SU-DHL-6 (cell line): ENCODE measurements around the gene PRM1.

ENCODE experiments used
- H2AFZ ChIP-seq: fragments of 200-600 bp; sonication (generic); 2 replicates; pipeline ENCODE4 v1.6.1; 2014; ENCODE audit warnings: low read depth, mild to moderate bottlenecking, moderate library complexity, mixed read lengths, antibody characterized with exemption, low read length; ENCODE audit not compliant: severe bottlenecking
- H3F3A ChIP-seq: fragments of 200-600 bp; shearing (Covaris generic); 2 replicates; pipeline ENCODE4 v1.6.0; 2016; ENCODE audit warnings: antibody characterized with exemption, mild to moderate bottlenecking; ENCODE audit not compliant: insufficient read depth
- H3K27ac ChIP-seq: fragments of 200-600 bp; sonication (generic); 2 replicates; pipeline ENCODE4 v1.5.1; 2016; ENCODE audit warnings: low read depth, mild to moderate bottlenecking, low read length, moderate library complexity, mixed read lengths
- H3K27me3 ChIP-seq: fragments of 200-600 bp; sonication (generic), shearing (Covaris generic); 2 replicates; pipeline ENCODE4 v1.6.0; 2014; ENCODE audit warnings: mild to moderate bottlenecking, low read length
- H3K36me3 ChIP-seq: fragments of 200-600 bp; sonication (generic); 2 replicates; pipeline ENCODE4 v1.6.1; 2014; ENCODE audit warnings: mild to moderate bottlenecking, low read length, mixed read lengths
- H3K4me2 ChIP-seq: fragments of 300-600, 200-600 bp; shearing (Covaris generic), sonication (generic); 2 replicates; pipeline ENCODE4 v1.6.0; 2014; ENCODE audit warnings: low read length, low read depth, mild to moderate bottlenecking; ENCODE audit not compliant: poor library complexity, severe bottlenecking
- H3K4me3 ChIP-seq: fragments of 200-600 bp; sonication (generic); 2 replicates; pipeline ENCODE4 v1.5.1; 2014; ENCODE audit warnings: antibody characterized with exemption, low read length, mild to moderate bottlenecking, mixed read lengths; ENCODE audit not compliant: insufficient read depth, poor library complexity, severe bottlenecking
- H3K79me2 ChIP-seq: fragments of 200-600 bp; sonication (generic); 2 replicates; pipeline ENCODE4 v1.6.1; 2014; ENCODE audit warnings: mild to moderate bottlenecking, low read length, moderate library complexity; ENCODE audit not compliant: insufficient read depth
- H3K9ac ChIP-seq: fragments of 200-600 bp; sonication (generic); 2 replicates; pipeline ENCODE4 v1.7.0; 2014; ENCODE audit warnings: mild to moderate bottlenecking, low read length
- H3K9me2 ChIP-seq: fragments of 200-600 bp; sonication (generic); replicated peaks from 2 replicates; pipeline ENCODE4 v1.6.1; 2014; ENCODE audit warnings: low read length; ENCODE audit not compliant: insufficient read depth
- H3K9me3 ChIP-seq: fragments of 200-600 bp; sonication (generic); 2 replicates; pipeline ENCODE4 v1.6.1; 2014; ENCODE audit warnings: low read length, mixed read lengths; ENCODE audit not compliant: insufficient read depth
- H4K20me1 ChIP-seq: fragments of 200-600 bp; sonication (generic); 2 replicates; pipeline ENCODE4 v1.6.1; 2014; ENCODE audit warnings: low read depth, mild to moderate bottlenecking, antibody characterized with exemption, low read length, moderate library complexity, mixed read lengths
- CTCF ChIP-seq: fragments of 200-600 bp; sonication (generic); IDR thresholded peaks from one replicate; pipeline ENCODE4 v1.5.1; 2017; ENCODE audit warnings: antibody characterized with exemption, mild to moderate bottlenecking, low read length, moderate library complexity; ENCODE audit not compliant: insufficient read depth, poor library complexity, severe bottlenecking
- EZH2phosphoT487 ChIP-seq: fragments of 200-600 bp; sonication (generic), shearing (Covaris generic); conservative IDR thresholded peaks from 2 replicates; pipeline ENCODE4 v1.6.1; 2018; ENCODE audit warnings: mild to moderate bottlenecking, antibody characterized with exemption, low read length, moderate library complexity, mixed read lengths

The PRM1 gene

DNA sequence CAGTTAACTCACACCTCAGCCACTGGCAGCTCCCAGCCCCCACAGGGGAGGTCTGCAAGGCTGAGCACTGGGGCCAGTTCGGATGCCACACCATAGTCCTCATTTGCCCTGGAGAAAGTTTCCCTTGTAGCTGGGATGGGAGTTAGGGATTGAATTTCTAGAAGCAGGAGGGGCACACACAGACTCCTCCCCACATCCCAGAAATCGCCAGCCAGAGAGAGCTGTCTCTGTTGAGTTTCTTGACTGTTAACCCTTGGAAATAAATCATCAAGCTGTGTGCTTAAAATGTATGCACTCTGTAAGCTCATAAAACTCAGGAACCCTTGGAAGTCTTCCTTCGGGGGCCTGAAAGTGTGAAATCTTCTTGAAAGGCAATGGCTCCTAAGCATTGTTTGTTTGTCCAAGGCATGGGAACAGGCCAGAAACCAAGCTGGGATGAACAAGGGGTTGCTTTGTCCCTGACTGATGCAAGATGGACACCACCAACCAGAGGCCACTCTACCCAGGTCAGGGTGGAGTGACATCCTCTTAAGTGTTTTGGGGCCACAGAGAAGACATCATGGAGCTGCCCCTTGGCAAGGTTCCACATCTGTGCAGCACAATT is 7.3 kb downstream of the PRM1 start:
- Histone ChIP-seq H3K9me2 (no peaks in the 10 kb centered on the region), H4K20me1 (no peaks in the 10 kb centered on the region)

DNA sequence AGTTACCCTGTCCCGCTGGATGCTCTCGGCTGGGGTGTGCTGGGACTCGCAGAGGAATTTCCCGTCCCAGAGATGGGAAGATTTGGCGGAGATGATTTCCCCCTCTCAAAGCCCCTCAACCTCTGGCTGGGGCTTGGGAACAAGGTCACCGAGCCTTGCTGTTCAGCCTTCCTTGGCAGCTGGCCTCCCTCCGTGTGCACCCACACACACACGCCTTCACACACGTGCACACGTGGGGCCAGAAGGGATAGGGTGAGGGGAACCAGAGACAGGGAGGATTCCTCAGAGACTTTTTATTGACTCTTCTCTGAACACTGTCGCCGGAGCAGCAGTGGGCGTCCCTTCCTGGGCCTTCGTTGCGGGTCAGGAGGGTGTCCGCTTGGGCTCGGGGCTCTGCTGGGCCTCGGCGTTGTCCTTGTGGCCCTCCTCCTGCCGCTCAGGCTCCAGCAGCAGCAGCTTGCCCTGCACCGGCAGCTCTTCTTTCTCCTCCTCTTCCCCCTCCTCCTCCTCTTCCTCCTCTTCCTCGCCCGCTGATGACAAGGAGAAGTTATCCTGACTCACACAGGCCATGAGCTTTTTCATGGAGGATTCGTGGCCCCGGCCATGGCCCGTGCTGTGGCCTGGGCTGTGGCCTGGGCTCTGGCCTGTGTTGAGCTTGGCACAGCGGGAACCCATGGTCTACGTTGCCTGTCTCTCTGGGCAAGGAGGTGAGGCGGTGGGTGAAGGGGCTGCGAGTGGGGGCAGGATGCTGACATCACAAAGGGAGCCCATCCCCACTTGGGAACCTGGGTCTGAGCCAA is 8.0 kb downstream of the PRM1 start, which contains the start of gene PRM3:
TSS of gene PRM3 (minus strand) at position 709 of the 800 bp plus-strand sequence. CDS start at position 675, 34 bp downstream.
- Histone ChIP-seq H3K9me2 (no peaks in the 10 kb centered on the region), H3K9me3 (no peaks in the 10 kb centered on the region), H3K27ac (no peak within 1 kb of the TSS), H3K79me2 (no peaks in the 10 kb centered on the region), H3K4me2 (no peak within 1 kb of the TSS), H3K27me3 (no peaks in the 10 kb centered on the region), H3F3A (no peaks in the 10 kb centered on the region), H3K4me3 (no peak within 1 kb of the TSS), H2AFZ (no peak within 1 kb of the TSS), H3K36me3 (no peaks in the 10 kb centered on the region), H4K20me1 (no peaks in the 10 kb centered on the region), H3K9ac (no peak within 1 kb of the TSS)
- no peak for TF ChIP-seq CTCF
- no peak for TF ChIP-seq EZH2phosphoT487

More for the DNA sequence above, 7.3 kb downstream of the PRM1 start:
- Histone ChIP-seq H3K4me2 (no peak overlapping the region), H3K36me3 (no peaks in the 10 kb centered on the region), H3K9ac (no peak overlapping the region), H3K27me3 (no peaks in the 10 kb centered on the region), H3K79me2 (no peaks in the 10 kb centered on the region), H3K4me3 (no peak overlapping the region), H3K9me3 (no peaks in the 10 kb centered on the region), H3F3A (no peaks in the 10 kb centered on the region), H3K27ac (no peak overlapping the region), H2AFZ (no peak overlapping the region)
- TF ChIP-seq EZH2phosphoT487, result no peak
- no peak for TF ChIP-seq CTCF

- no peaks in the 10 kb centered on the region for H3K79me2 ChIP-seq
- no peak overlapping the region for H3K9ac ChIP-seq
- H2AFZ ChIP-seq, result no peak overlapping the region
- no peaks in the 10 kb centered on the region for H3K27me3 ChIP-seq
- H4K20me1 ChIP-seq, result no peaks in the 10 kb centered on the region
- H3K9me3 ChIP-seq, result no peaks in the 10 kb centered on the region
- H3K9me2 ChIP-seq, result no peaks in the 10 kb centered on the region
- H3K4me2 ChIP-seq, result no peak overlapping the region
- no peak overlapping the region for H3K4me3 ChIP-seq
- TF ChIP-seq EZH2phosphoT487, result no peak
- no peak for TF ChIP-seq CTCF
- no peak overlapping the region for H3K27ac ChIP-seq
- no peaks in the 10 kb centered on the region for H3F3A ChIP-seq
- no peaks in the 10 kb centered on the region for H3K36me3 ChIP-seq
Measured at GRCh38 chr16:11272484-11272883, 8.6 kb downstream of the PRM1 start.
